AG04450 (cell line): ENCODE results near the gene LRRC72. TPM values are rescaled to one million over a fixed set of nuclear protein-coding genes. Genes with fewer than 3 reads are reported as not detected.
"Not testable (repeated sequence)": the region's sequence is repeated elsewhere in the genome, so short reads cannot be mapped to it uniquely, and the experiment has no call there.

Source experiments
- CTCF ChIA-PET: fragments of 300-600, 350-600 bp; formaldehyde crosslinking; extraction: SDS; loops from one replicate; lab custom pipeline; 2022; ENCODE audit warnings: antibody characterized with exemption, inconsistent platforms; lab: Charles Lee
- POLR2A ChIA-PET: fragments of 350-600 bp; formaldehyde crosslinking; extraction: SDS; loops from one replicate; lab custom pipeline; 2021; ENCODE audit warnings: antibody characterized with exemption, inconsistent platforms; lab: Yijun Ruan, JAX
- DNase-seq: peaks from one replicate; pipeline ENCODE4 v3.0.0-alpha.2; 2011; ENCODE audit warnings: low read depth, low spot score
- H3K27ac ChIP-seq: one replicate; pipeline ENCODE4 v1.5.1; 2012; ENCODE audit warnings: low read depth, low read length, control low read depth
- H3K27me3 ChIP-seq: one replicate; pipeline ENCODE4 v1.6.0; 2012; ENCODE audit warnings: low read length; ENCODE audit not compliant: control insufficient read depth, insufficient read depth
- H3K4me3 ChIP-seq: 2 replicates; pipeline ENCODE4 v1.5.1; 2011; ENCODE audit warnings: mild to moderate bottlenecking, low read depth, low read length, control low read depth
- H3K9me3 ChIP-seq: 2 replicates; pipeline ENCODE4 v1.5.1; 2012; ENCODE audit warnings: low read length; ENCODE audit not compliant: control insufficient read depth, insufficient read depth
- CTCF ChIP-seq: IDR thresholded peaks from 2 replicates; pipeline ENCODE4 v1.5.1; 2011; ENCODE audit warnings: low read depth, low read length, control low read depth, inconsistent platforms
- polyA plus RNA-seq: library from polyadenylated mRNA; depleted of rRNA; stranded (reverse); fragments of >200 nt; gene quantifications from 2 replicates; pipeline ENCODE4 v1.2.3, GENCODE V29; 2011

LRRC72 gene
- polyA plus RNA-seq, 1 experiment = not detected

- Histone ChIP-seq H3K27me3 (no peaks in the 10 kb centered on the region), H3K4me3 (no peak overlapping the region), H3K27ac (no peak overlapping the region), H3K9me3 (no peaks in the 10 kb centered on the region)
- DNase-seq = no peak
- ChIA-PET POLR2A (no interaction called here), CTCF (no interaction called here)
- no peak for TF ChIP-seq CTCF
These were observed 15.3 kb upstream of the LRRC72 start for GRCh38 chr7:16511314-16511713.

GRCh38 chr7:16512097-16512496, 14.5 kb upstream of the LRRC72 start:
- Histone ChIP-seq H3K9me3 (no peaks in the 10 kb centered on the region), H3K4me3 (no peak overlapping the region), H3K27ac (no peak overlapping the region), H3K27me3 (no peaks in the 10 kb centered on the region)
- no peak for DNase-seq
- TF ChIP-seq CTCF = no peak
- CTCF ChIA-PET = no interaction called here
- POLR2A ChIA-PET = no interaction called here

GRCh38 chr7:16514271-16514670, 12.4 kb upstream of the LRRC72 start:
- DNase-seq = no peak
- no peaks in the 10 kb centered on the region for H3K27me3 ChIP-seq
- ChIA-PET POLR2A (interaction anchor here (1.1 kb wide), 1 partner anchor 49 kb away, joined by 4 read pairs; the partner anchor contains the start of gene SOSTDC1), CTCF (interaction anchor here (1.5 kb wide), 1 partner anchor 9 kb away, joined by 5 read pairs; no protein-coding TSS in a partner anchor)
- H3K9me3 ChIP-seq = no peaks in the 10 kb centered on the region
- no peak overlapping the region for H3K4me3 ChIP-seq
- H3K27ac ChIP-seq = no peak overlapping the region
- TF ChIP-seq CTCF = no peak

DNA sequence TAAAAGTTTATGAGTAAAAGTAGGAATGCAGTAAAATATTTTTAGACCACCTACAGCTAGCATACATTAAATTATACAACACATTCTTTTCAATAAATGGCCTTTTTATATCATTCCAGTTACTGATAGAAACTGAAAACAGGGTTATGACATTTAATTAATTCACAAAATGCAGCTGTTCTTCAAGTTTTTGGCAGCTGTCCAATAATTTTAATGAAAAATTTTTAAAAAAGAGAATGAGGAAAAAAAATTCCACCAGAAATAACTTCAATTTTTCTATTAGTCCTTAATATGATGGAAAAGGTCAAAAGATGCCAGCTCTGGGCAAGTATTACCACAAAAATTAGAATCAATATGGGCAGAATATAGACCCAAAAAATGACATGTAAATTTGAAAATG, 11.9 kb upstream of the LRRC72 start:
- no peak for DNase-seq
- no peaks in the 10 kb centered on the region for H3K27me3 ChIP-seq
- H3K4me3 ChIP-seq = no peak overlapping the region
- CTCF ChIA-PET = interaction anchor here (0.7 to 1.5 kb wide), 3 partner anchors 9 to 624 kb away, joined by 3 to 5 read pairs (median 3); no protein-coding TSS in a partner anchor
- H3K27ac ChIP-seq = no peak overlapping the region
- POLR2A ChIA-PET = interaction anchor here (1.1 kb wide), 1 partner anchor 49 kb away, joined by 4 read pairs; the partner anchor contains the start of gene SOSTDC1
- no peak for TF ChIP-seq CTCF
- H3K9me3 ChIP-seq = no peaks in the 10 kb centered on the region

GRCh38 chr7:16515785-16516685, 10.6 kb upstream of the LRRC72 start:
- ChIA-PET CTCF (interaction anchor here (1.0 kb wide), 1 partner anchor 48 kb away, joined by 3 read pairs; no protein-coding TSS in a partner anchor), POLR2A (no interaction called here)
- Histone ChIP-seq H3K27me3 (no peaks in the 10 kb centered on the region), H3K9me3 (no peaks in the 10 kb centered on the region), H3K4me3 (no peak overlapping the region), H3K27ac (no peak overlapping the region)
- no peak for TF ChIP-seq CTCF
- no peak for DNase-seq

DNA sequence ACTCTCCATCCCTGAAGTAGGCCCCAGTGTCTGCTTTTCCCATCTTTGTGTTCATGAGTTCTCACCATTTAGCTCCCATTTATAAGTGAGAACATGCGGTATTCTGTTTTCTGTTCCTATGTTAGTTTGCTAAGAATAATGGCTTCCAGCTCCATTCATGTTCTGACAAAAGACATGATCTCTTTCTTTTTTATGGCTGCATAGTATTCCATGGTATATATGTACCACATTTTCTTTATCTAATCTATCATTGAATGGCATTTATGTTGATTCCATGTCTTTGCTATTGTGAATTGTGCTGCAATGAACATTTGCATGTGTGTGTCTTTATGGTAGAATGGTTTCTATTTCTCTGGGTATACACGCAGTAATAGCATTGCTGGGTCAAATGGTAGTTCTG, 6.6 kb upstream of the LRRC72 start:
- CTCF ChIA-PET = interaction anchor here (1.2 kb wide), 1 partner anchor 45 kb away, joined by 5 read pairs; no protein-coding TSS in a partner anchor
- not testable (repeated sequence) for H3K27ac ChIP-seq, H3K4me3 ChIP-seq, H3K9me3 ChIP-seq, H3K27me3 ChIP-seq, DNase-seq
- POLR2A ChIA-PET = interaction anchor here (1.0 kb wide), 1 partner anchor 16 kb away, joined by 3 read pairs; no protein-coding TSS in a partner anchor
